Adrenal gland (tissue), 5 donors: ENCODE data around the gene R3HDM4.

Experiments
- POLR2A ChIP-seq, 2 donors: fragments of 450-650 bp; IDR thresholded peaks; one replicate each; pipeline ENCODE4 v1.6.1; 2017; ENCODE audit warnings: antibody characterized with exemption in 2 of 2, mild to moderate bottlenecking in 2 of 2, moderate library complexity in 1 of 2
- TF ChIP-seq, protein P1 (sequence below), 6 experiments: fragments of 450-650 bp in 4 of 6; fragments of 200-600 bp in 2 of 6; sonication (generic) in 1 of 6; IDR thresholded peaks; 1 replicate in 5 of 6; 2 replicates in 1 of 6; pipeline versions ENCODE4 v1.5.1 to v1.8.0; 2016 to 2021; ENCODE audit warnings: antibody characterized with exemption in 6 of 6, mild to moderate bottlenecking in 2 of 6, moderate library complexity in 1 of 6
- donor health status: DM: no; HTN: no; CAD: no.

DNA sequence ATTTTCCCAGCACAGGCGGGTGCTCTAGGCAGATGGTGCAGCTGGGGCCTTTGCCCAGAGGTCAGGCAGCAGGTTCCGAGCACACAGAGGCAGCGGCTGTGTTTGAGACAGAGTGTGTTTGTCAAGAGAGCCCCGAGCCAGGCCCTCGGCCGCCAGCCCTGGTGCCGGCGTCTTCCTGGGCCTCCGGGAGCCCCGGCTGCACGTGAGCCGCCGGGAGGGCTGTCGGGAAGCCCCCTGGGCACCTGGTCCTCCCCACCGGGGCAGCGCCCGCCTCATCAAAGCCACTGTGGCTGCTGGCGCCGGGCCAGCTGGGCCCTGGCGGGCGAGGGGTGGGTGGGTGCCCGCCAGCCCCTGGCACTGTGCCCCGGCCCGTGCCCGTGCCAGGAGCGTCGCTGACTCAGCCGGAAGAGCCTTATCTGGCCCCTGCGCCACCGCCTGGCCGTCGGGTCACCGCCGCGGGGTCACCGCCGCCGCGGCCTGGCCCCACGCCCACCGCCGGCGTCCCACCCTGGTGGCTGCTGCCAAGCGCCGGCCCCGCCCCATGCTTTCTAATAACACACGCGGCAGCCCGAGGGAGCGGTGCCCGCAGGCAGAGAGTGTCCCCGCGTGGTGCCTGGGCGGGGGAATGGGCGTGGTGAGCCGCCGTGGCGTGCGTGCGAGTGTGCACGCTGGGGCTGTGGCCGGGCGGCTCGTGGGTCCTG lies 27.7 kb upstream of the R3HDM4 start:
- TF ChIP-seq, protein P1, sequence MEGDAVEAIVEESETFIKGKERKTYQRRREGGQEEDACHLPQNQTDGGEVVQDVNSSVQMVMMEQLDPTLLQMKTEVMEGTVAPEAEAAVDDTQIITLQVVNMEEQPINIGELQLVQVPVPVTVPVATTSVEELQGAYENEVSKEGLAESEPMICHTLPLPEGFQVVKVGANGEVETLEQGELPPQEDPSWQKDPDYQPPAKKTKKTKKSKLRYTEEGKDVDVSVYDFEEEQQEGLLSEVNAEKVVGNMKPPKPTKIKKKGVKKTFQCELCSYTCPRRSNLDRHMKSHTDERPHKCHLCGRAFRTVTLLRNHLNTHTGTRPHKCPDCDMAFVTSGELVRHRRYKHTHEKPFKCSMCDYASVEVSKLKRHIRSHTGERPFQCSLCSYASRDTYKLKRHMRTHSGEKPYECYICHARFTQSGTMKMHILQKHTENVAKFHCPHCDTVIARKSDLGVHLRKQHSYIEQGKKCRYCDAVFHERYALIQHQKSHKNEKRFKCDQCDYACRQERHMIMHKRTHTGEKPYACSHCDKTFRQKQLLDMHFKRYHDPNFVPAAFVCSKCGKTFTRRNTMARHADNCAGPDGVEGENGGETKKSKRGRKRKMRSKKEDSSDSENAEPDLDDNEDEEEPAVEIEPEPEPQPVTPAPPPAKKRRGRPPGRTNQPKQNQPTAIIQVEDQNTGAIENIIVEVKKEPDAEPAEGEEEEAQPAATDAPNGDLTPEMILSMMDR (IDR thresholded peaks at IDR 0.05) = no peak
- TF ChIP-seq POLR2A (IDR thresholded peaks at IDR 0.05) = peak in 1 of 2 donors; percentile 40
